Thymus (tissue), 11 donors: ENCODE results near the gene RAD51B. TPM values are rescaled to one million over a fixed set of nuclear protein-coding genes. Genes with fewer than 3 reads are reported as not detected.

ENCODE experiments used
- DNase-seq, 9 donors: peaks; one replicate each; pipeline ENCODE4 v3.0.0-alpha.2; 2013; ENCODE audit warnings: low spot score in 9 of 9, low read depth in 6 of 9, missing footprints in 1 of 9
- H3K27ac ChIP-seq, 2 donors: one replicate each; pipeline ENCODE4 v1.5.1; 2013; ENCODE audit warnings: control low read depth in 1 of 2, low read depth in 1 of 2, low read length in 1 of 2, mild to moderate bottlenecking in 1 of 2, moderate library complexity in 1 of 2
- H3K27me3 ChIP-seq, 2 donors: one replicate each; pipeline ENCODE4 v1.5.1; 2013; ENCODE audit warnings: low read length in 1 of 2; ENCODE audit not compliant: control insufficient read depth in 2 of 2, insufficient read depth in 1 of 2
- H3K36me3 ChIP-seq, 2 donors: one replicate each; pipeline ENCODE4 v1.5.1; 2013; ENCODE audit warnings: low read length in 1 of 2, mild to moderate bottlenecking in 1 of 2, moderate library complexity in 1 of 2; ENCODE audit not compliant: control insufficient read depth in 2 of 2, insufficient read depth in 2 of 2
- H3K4me1 ChIP-seq, 2 donors: one replicate each; pipeline ENCODE4 v1.5.1; 2013; ENCODE audit warnings: low read length in 2 of 2; ENCODE audit not compliant: control insufficient read depth in 2 of 2, insufficient read depth in 2 of 2
- H3K4me3 ChIP-seq, 2 donors: one replicate each; pipeline ENCODE4 v1.5.1; 2013; ENCODE audit warnings: low read length in 2 of 2, control low read depth in 1 of 2, mild to moderate bottlenecking in 1 of 2
- H3K9me3 ChIP-seq, 2 donors: one replicate each; pipeline ENCODE4 v1.5.1; 2013; ENCODE audit warnings: low read length in 1 of 2, mild to moderate bottlenecking in 1 of 2; ENCODE audit not compliant: control insufficient read depth in 2 of 2, insufficient read depth in 1 of 2
- WGBS: extraction: QIAGEN DNeasy Blood & Tissue Kit; methylation state at CpG from one replicate; pipeline ENCODE4 v1.1.7; 2013; 5-methylcytosine and 5-hydroxymethylcytosine counted together
- polyA plus RNA-seq: library from polyadenylated mRNA; stranded (reverse); fragments of 200-250 nt; gene quantifications from one replicate; pipeline ENCODE4 v1.2.3, GENCODE V29; 2013
- total RNA-seq: library from RNA; stranded (reverse); fragments of 120-200 nt; gene quantifications from one replicate; pipeline ENCODE4 v1.2.4, GENCODE V29; 2013
- donor health status: healthy.

Gene RAD51B
- total and polyA plus RNA-seq, 2 donors: 7.8 to 17.8 TPM

- H3K4me1 ChIP-seq: peaks cover 28 to 45% of the 10 kb centered on the region in 2 donors
- WGBS: 93% methylated on average over 4 of the region's 4 CpGs
- H3K36me3 ChIP-seq: no peaks in the 10 kb centered on the region
- H3K27ac ChIP-seq: no peak overlapping the region
- H3K9me3 ChIP-seq: no peaks in the 10 kb centered on the region
- H3K27me3 ChIP-seq: no peaks in the 10 kb centered on the region
- no peak for DNase-seq
- no peak overlapping the region for H3K4me3 ChIP-seq
Measured at GRCh38 chr14:68279777-68280233, 460.2 kb downstream of the RAD51B start.

- WGBS: 97% methylated on average over 4 of the region's 4 CpGs
- no peaks in the 10 kb centered on the region for H3K36me3 ChIP-seq
- DNase-seq: no peak
- H3K4me1 ChIP-seq: peaks cover 40 to 51% of the 10 kb centered on the region in 2 donors
- no peaks in the 10 kb centered on the region for H3K9me3 ChIP-seq
- H3K27ac ChIP-seq: no peak overlapping the region
- H3K4me3 ChIP-seq: no peak overlapping the region
- no peaks in the 10 kb centered on the region for H3K27me3 ChIP-seq
Measured at GRCh38 chr14:68281497-68281896, 461.9 kb downstream of the RAD51B start.

- H3K4me3 ChIP-seq: no peak overlapping the region
- H3K36me3 ChIP-seq: no peaks in the 10 kb centered on the region
- H3K4me1 ChIP-seq: peaks cover 40 to 51% of the 10 kb centered on the region in 2 donors
- H3K27me3 ChIP-seq: no peaks in the 10 kb centered on the region
- H3K9me3 ChIP-seq: no peaks in the 10 kb centered on the region
- WGBS: 74% methylated on average over 6 of the region's 6 CpGs
- peak in 1 of 9 donors; percentile 61 for DNase-seq
- H3K27ac ChIP-seq: peak overlapping the region; percentile 82 to 90
Measured at GRCh38 chr14:68282479-68283377, 463.1 kb downstream of the RAD51B start.

GRCh38 chr14:68283378-68284123 is 464.0 kb downstream of the RAD51B start:
- H3K27me3 ChIP-seq: no peaks in the 10 kb centered on the region
- 38% methylated on average over 11 of the region's 11 CpGs for WGBS
- H3K4me1 ChIP-seq: peaks cover 40 to 51% of the 10 kb centered on the region in 2 donors
- peak overlapping the region; percentile 82 to 90 for H3K27ac ChIP-seq
- no peak overlapping the region for H3K4me3 ChIP-seq
- peak in 5 of 9 donors; percentile 61 to 89 (median 72) for DNase-seq
- no peaks in the 10 kb centered on the region for H3K9me3 ChIP-seq
- no peaks in the 10 kb centered on the region for H3K36me3 ChIP-seq

GRCh38 chr14:68284333-68284732 is 464.8 kb downstream of the RAD51B start:
- no peaks in the 10 kb centered on the region for H3K27me3 ChIP-seq
- DNase-seq: no peak
- H3K4me3 ChIP-seq: no peak overlapping the region
- H3K36me3 ChIP-seq: no peaks in the 10 kb centered on the region
- H3K27ac ChIP-seq: peak overlapping the region; percentile 82 to 90
- H3K9me3 ChIP-seq: no peaks in the 10 kb centered on the region
- peaks cover 40 to 47% of the 10 kb centered on the region in 2 donors for H3K4me1 ChIP-seq

GRCh38 chr14:68284834-68285233 is 465.3 kb downstream of the RAD51B start:
- no peak overlapping the region for H3K4me3 ChIP-seq
- H3K27me3 ChIP-seq: no peaks in the 10 kb centered on the region
- DNase-seq: no peak
- H3K4me1 ChIP-seq: peaks cover 40 to 46% of the 10 kb centered on the region in 2 donors
- H3K9me3 ChIP-seq: no peaks in the 10 kb centered on the region
- 90% methylated on average over 6 of the region's 6 CpGs for WGBS
- peak overlapping the region; percentile 90 to 97 for H3K27ac ChIP-seq
- H3K36me3 ChIP-seq: no peaks in the 10 kb centered on the region

- Histone ChIP-seq H3K4me1 (peaks cover 40 to 46% of the 10 kb centered on the region in 2 donors), H3K27ac (peak overlapping the region; percentile 90 to 97), H3K36me3 (no peaks in the 10 kb centered on the region), H3K27me3 (no peaks in the 10 kb centered on the region), H3K4me3 (no peak overlapping the region), H3K9me3 (no peaks in the 10 kb centered on the region)
- WGBS: 17% methylated on average over 11 of the region's 11 CpGs
- DNase-seq: peak in 4 of 9 donors; percentile 53 to 81 (median 60)
Measured at GRCh38 chr14:68285421-68286179, 466.0 kb downstream of the RAD51B start.

GRCh38 chr14:68286667-68287066 is 467.1 kb downstream of the RAD51B start:
- no peaks in the 10 kb centered on the region for H3K27me3 ChIP-seq
- peak overlapping the region; percentile 53 to 90 for H3K27ac ChIP-seq
- peaks cover 40 to 47% of the 10 kb centered on the region in 2 donors for H3K4me1 ChIP-seq

More at GRCh38 chr14:68286667-68287066, 467.1 kb downstream of the RAD51B start:
- no peak for DNase-seq
- Histone ChIP-seq H3K9me3 (no peaks in the 10 kb centered on the region), H3K4me3 (no peak overlapping the region), H3K36me3 (no peaks in the 10 kb centered on the region)
